GM20000 (cell line): ENCODE results near the gene KLHL40.

Source experiments
- DNase-seq: peaks from one replicate; pipeline ENCODE4 v3.0.0; 2012; ENCODE audit warnings: low spot score
- CTCF ChIP-seq: IDR thresholded peaks from 2 replicates; pipeline ENCODE4 v1.5.1; 2012; ENCODE audit warnings: mild to moderate bottlenecking, control low read depth; ENCODE audit errors: extremely low read depth, missing control alignments

Gene KLHL40

DNA sequence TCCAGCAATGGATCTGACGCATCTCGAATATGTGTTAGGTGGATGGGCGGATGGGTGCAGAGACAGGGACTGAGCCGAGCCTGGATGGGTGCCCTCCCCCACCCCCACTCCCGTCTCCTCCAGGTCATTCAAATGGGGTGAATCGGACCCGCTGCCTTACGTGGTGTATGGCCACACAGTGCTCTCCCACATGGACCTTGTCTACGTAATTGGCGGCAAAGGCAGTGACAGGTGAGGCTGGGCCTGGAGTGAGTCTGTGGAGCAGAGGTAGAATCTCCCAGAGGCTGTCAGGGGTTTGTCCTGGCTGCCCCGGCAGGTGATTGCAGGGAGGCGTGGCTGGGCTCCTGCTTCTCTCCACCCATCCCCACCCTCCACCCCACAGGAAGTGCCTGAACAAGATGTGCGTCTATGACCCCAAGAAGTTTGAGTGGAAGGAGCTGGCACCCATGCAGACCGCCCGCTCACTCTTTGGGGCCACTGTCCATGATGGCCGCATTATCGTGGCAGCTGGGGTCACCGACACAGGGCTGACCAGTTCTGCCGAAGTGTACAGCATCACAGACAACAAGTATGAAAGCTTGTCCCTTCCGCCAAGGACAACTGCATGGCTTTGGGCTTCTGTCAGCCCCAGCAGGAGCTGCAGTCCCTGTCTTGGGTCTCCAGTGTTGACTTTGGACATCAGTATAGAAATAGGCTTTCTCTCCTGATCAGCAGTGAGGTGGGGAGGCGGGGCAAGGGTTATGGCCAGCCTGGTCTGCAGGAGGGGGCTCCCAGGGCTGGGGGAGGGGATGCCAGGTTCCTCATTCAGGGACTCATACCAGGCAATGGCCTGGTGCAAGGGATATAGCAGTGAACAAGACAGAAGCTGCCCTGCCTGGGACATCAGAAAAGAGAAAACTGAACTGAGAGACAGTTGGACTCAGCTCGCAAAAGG is 3.4 kb downstream of the KLHL40 start:
- no peak for DNase-seq
- TF ChIP-seq CTCF: no peak

GRCh38 chr3:42689421-42690014 is 4.2 kb downstream of the KLHL40 start:
- no peak for DNase-seq
- no peak for TF ChIP-seq CTCF

DNA sequence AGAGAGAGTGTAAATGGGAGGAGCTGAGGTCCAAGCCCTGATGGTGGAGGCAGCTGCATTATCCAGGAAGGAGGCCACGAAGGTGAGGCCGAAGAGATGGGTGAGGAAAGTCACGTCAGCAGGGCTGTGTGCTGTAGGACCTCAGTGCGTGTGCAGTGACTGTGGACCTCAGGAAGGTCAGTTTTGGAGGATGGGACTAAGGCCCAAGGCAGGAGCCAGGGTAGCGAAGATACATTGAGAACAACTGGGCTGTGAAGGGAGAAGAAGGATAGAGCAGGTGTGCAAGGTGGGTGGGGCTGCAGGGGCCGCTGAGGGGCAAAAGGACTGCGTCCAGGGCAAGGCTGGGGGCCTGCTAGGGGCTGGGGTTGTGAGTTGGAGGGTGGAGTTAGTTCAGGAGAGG is 4.9 kb downstream of the KLHL40 start:
- DNase-seq: no peak
- no peak for TF ChIP-seq CTCF

- DNase-seq: no peak
- TF ChIP-seq CTCF: no peak
These were observed 5.7 kb downstream of the KLHL40 start for GRCh38 chr3:42690766-42691680.

- no peak for TF ChIP-seq CTCF
- no peak for DNase-seq
These were observed 6.7 kb downstream of the KLHL40 start for GRCh38 chr3:42691816-42692666.

DNA sequence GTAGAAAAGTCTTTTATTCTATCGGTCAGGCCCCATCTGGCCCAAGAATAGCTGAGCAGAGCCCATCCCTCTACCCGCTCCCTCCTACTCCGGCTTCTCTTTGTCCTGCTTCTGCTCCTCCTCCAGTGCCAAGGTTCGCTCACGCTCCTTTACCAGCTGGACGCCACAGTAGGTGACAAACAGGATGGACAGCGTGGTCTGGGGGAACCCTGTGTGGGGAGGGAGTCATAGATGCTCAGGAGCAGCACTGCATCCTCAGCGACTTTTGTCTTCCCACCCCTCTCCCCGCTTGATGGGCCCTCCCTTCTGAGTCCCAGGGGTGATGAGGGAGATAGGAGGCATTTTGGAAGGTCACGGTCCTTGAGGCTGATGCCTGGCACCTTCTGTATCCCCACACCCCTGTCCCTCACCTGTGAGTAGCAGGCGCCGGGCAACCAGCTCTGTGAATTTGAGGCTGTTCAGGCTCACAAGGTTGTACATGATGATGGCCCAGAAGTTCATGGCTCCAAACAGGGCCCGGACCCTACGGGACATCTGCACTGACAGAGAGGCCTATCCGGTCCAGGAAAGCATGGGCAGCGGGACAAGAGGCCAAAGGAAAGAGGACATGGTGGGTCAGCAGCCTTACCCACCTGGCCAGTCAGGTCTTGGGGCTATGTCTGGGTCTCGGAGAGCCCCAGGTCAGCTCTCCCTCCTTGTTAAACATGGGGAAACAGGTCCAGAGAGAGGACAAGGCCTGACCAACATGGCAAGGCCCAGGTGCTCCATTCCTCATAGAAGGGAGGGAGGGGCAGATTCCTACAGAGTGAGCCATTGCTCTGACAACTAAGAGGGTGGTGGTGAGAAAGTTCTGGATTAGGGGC is 7.6 kb downstream of the KLHL40 start:
- DNase-seq: no peak
- TF ChIP-seq CTCF: no peak
